Measurements from ENCODE around the gene GPR137C. TPM values are rescaled to one million over a fixed set of nuclear protein-coding genes. Genes with fewer than 3 reads are reported as not detected.

Gene GPR137C
- total RNA-seq, 1 experiment from 2014 or later = 4.3 TPM

- no peaks in the 10 kb centered on the region for H3K36me3 Mint-ChIP-seq (ENCODE audit: insufficient read depth in 1 of 3, low read depth in 3 of 3)
- H3K4me2 ChIP-seq (ENCODE audit: insufficient read depth, insufficient read length, low read length) = no peak overlapping the region
- H3K4ac ChIP-seq (ENCODE audit: low read depth, low read length) = no peak overlapping the region
Observed at GRCh38 chr14:52522033-52522432, 30.6 kb upstream of the GPR137C start.

More at GRCh38 chr14:52522033-52522432, 30.6 kb upstream of the GPR137C start:
- H2BK12ac ChIP-seq (ENCODE audit: insufficient read length, low read depth, low read length) = no peak overlapping the region
- WGBS (ENCODE audit: extremely low coverage, insufficient read length, low lambda C conversion rate) = no CpG with 5 or more reads among the region's 1 CpG
- H3K4me1 ChIP-seq (ENCODE audit: insufficient read depth, low read length) = no peaks in the 10 kb centered on the region
- H3K27me3 ChIP-seq (ENCODE audit: insufficient read depth, low read length) = no peaks in the 10 kb centered on the region
- no peak for TF ChIP-seq CTCF (conservative IDR thresholded peaks at IDR 0.05)
- H3K79me1 ChIP-seq (ENCODE audit: insufficient read depth, low read depth, low read length, poor library complexity, severe bottlenecking) = no peaks in the 10 kb centered on the region
- no peak overlapping the region for H2BK20ac ChIP-seq (ENCODE audit: low read depth, low read length, poor library complexity, severe bottlenecking)
- no peak overlapping the region for H4K91ac ChIP-seq (ENCODE audit: insufficient read length, low read depth, low read length)
- H4K5ac ChIP-seq (ENCODE audit: insufficient read length, low read depth, low read length) = no peak overlapping the region
- H3K4me1 Mint-ChIP-seq = no peaks in the 10 kb centered on the region
- DNase-seq = no peak
- no peak overlapping the region for H3K56ac ChIP-seq (ENCODE audit: insufficient read length, low read depth, low read length)
- H2AFZ ChIP-seq (ENCODE audit: low read length) = no peak overlapping the region
- no peak overlapping the region for H3K9ac ChIP-seq (ENCODE audit: extremely low read depth, insufficient read length, low read length)
- no peak overlapping the region for H3K27ac ChIP-seq (ENCODE audit: insufficient read length, low read depth, low read length)
- no peak overlapping the region for H2AK5ac ChIP-seq (ENCODE audit: insufficient read length, low read length)
- no peak overlapping the region for H3K14ac ChIP-seq (ENCODE audit: insufficient read depth, low read length)
- H4K8ac ChIP-seq (replicated peaks; ENCODE audit: insufficient read length, low read depth, low read length) = no peak overlapping the region
- H3K23ac ChIP-seq (ENCODE audit: insufficient read length, low read depth, low read length) = no peak overlapping the region
- no peak overlapping the region for H3K18ac ChIP-seq (ENCODE audit: insufficient read length, low read depth, low read length)
- H3K9me3 Mint-ChIP-seq = no peaks in the 10 kb centered on the region
- no peak overlapping the region for H2BK15ac ChIP-seq (ENCODE audit: low read depth, low read length)
- H3K4me3 Mint-ChIP-seq = no peak overlapping the region
- no peaks in the 10 kb centered on the region for H4K20me1 ChIP-seq (ENCODE audit: control insufficient read depth, insufficient read depth, insufficient read length)
- H3T11ph ChIP-seq (ENCODE audit: low read length) = no peak overlapping the region
- H2BK5ac ChIP-seq (ENCODE audit: insufficient read length, low read length) = no peak overlapping the region
- H2BK120ac ChIP-seq (ENCODE audit: low read depth, low read length, poor library complexity, severe bottlenecking) = no peak overlapping the region
- no peaks in the 10 kb centered on the region for H3K79me2 ChIP-seq (ENCODE audit: insufficient read depth, low read length)
- no peaks in the 10 kb centered on the region for H3K9me3 ChIP-seq (ENCODE audit: control insufficient read depth, low read depth, low read length)
- H3K27me3 Mint-ChIP-seq (ENCODE audit: low read depth) = no peaks in the 10 kb centered on the region
- no peak overlapping the region for H3K27ac Mint-ChIP-seq
- no peaks in the 10 kb centered on the region for H3K23me2 ChIP-seq (ENCODE audit: insufficient read length, low read depth, low read length, poor library complexity, severe bottlenecking)

Data from H9 (cell line).